GM21825 (cell line): ENCODE data around the gene TMEM167B.
"Not testable (repeated sequence)": the region's sequence is repeated elsewhere in the genome, so short reads cannot be mapped to it uniquely, and the experiment has no call there.

Experiments
- ATAC-seq: cut with Tn5 transposase; IDR thresholded peaks from one replicate; pipeline ENCODE4 v1.9.1; 2021; ENCODE audit warnings: mild to moderate bottlenecking, moderate library complexity; ENCODE audit not compliant: unreplicated experiment

TMEM167B gene

GRCh38 chr1:109112652-109113285 lies 22.2 kb downstream of the TMEM167B start:
- peak; percentile 75 for ATAC-seq

- peak; percentile 43 for ATAC-seq
Observed at GRCh38 chr1:109113590-109114341, 23.2 kb downstream of the TMEM167B start, which contains the start of gene ELAPOR1. Gene ELAPOR1 (plus strand): TSS chr1:109114115. CDS start chr1:109114184, 69 bp downstream.

- ATAC-seq: no peak
Observed at GRCh38 chr1:109114342-109114674, 23.7 kb downstream of the TMEM167B start.

GRCh38 chr1:109115685-109116084 lies 25.1 kb downstream of the TMEM167B start:
- ATAC-seq: no peak

GRCh38 chr1:109116286-109116685 lies 25.7 kb downstream of the TMEM167B start:
- no peak for ATAC-seq

- no peak for ATAC-seq
Observed at GRCh38 chr1:109118089-109118488, 27.5 kb downstream of the TMEM167B start.

GRCh38 chr1:109120356-109120755 lies 29.8 kb downstream of the TMEM167B start:
- no peak for ATAC-seq

GRCh38 chr1:109131059-109131458 lies 40.5 kb downstream of the TMEM167B start:
- ATAC-seq: no peak

GRCh38 chr1:109131800-109132199 lies 41.2 kb downstream of the TMEM167B start:
- no peak for ATAC-seq

- no peak for ATAC-seq
Observed at GRCh38 chr1:109133002-109133706, 42.6 kb downstream of the TMEM167B start.

- ATAC-seq: peak; percentile 70
Observed at GRCh38 chr1:109133815-109134214, 43.3 kb downstream of the TMEM167B start.

GRCh38 chr1:109134423-109134822 lies 43.9 kb downstream of the TMEM167B start:
- no peak for ATAC-seq

- no peak for ATAC-seq
Observed at GRCh38 chr1:109135940-109136339, 45.4 kb downstream of the TMEM167B start.

- ATAC-seq: no peak
Observed at GRCh38 chr1:109136766-109137165, 46.2 kb downstream of the TMEM167B start.

- ATAC-seq: no peak
Observed at GRCh38 chr1:109137958-109138357, 47.4 kb downstream of the TMEM167B start.

GRCh38 chr1:109138358-109138757 lies 47.8 kb downstream of the TMEM167B start:
- ATAC-seq: no peak

GRCh38 chr1:109140392-109140791 lies 49.8 kb downstream of the TMEM167B start:
- no peak for ATAC-seq

GRCh38 chr1:109142260-109142659 lies 51.7 kb downstream of the TMEM167B start:
- no peak for ATAC-seq

GRCh38 chr1:109142725-109143124 lies 52.2 kb downstream of the TMEM167B start:
- ATAC-seq: not testable (repeated sequence)
